Spleen (tissue), 11 donors: ENCODE data around the gene PTPRG. TPM values are rescaled to one million over a fixed set of nuclear protein-coding genes. Genes with fewer than 3 reads are reported as not detected.
"Not testable (repeated sequence)": the region's sequence is repeated elsewhere in the genome, so short reads cannot be mapped to it uniquely, and the experiment has no call there.

Experiments
- DNase-seq: peaks from one replicate; pipeline ENCODE4 v3.0.0-alpha.2; 2020
- H3K27ac ChIP-seq, 8 donors: fragments of 200-600 bp; sonication (generic) in 7 of 8; 1 replicate in 4 of 8; 2 replicates in 4 of 8; pipeline versions ENCODE4 v1.5.0 to v1.8.0; 2016 to 2021; ENCODE audit warnings: inconsistent platforms in 4 of 8, mild to moderate bottlenecking in 4 of 8, moderate library complexity in 1 of 8
- H3K27me3 ChIP-seq, 7 donors: fragments of 200-600 bp; sonication (generic) in 6 of 7; replicated peaks in 1 of 7; 1 replicate in 4 of 7; 2 replicates in 3 of 7; pipeline versions ENCODE4 v1.5.0 to v1.8.0; 2016 to 2021; ENCODE audit warnings: inconsistent platforms in 3 of 7, mild to moderate bottlenecking in 1 of 7
- H3K36me3 ChIP-seq, 6 donors: fragments of 200-600 bp; sonication (generic) in 5 of 6; 1 replicate in 4 of 6; 2 replicates in 2 of 6; pipeline versions ENCODE4 v1.5.0 to v1.8.0; 2016 to 2021; ENCODE audit warnings: inconsistent platforms in 2 of 6
- H3K4me1 ChIP-seq, 6 donors: fragments of 200-600 bp; sonication (generic) in 5 of 6; 1 replicate in 3 of 6; 2 replicates in 3 of 6; pipeline versions ENCODE4 v1.5.0 to v1.8.0; 2016 to 2021; ENCODE audit warnings: inconsistent platforms in 3 of 6
- H3K4me3 ChIP-seq, 8 donors: fragments of 200-600 bp; sonication (generic) in 7 of 8; 1 replicate in 4 of 8; 2 replicates in 4 of 8; pipeline versions ENCODE4 v1.5.0 to v1.8.0; 2016 to 2021; ENCODE audit warnings: inconsistent platforms in 4 of 8, mild to moderate bottlenecking in 4 of 8, moderate library complexity in 2 of 8
- H3K9me3 ChIP-seq, 8 donors: fragments of 200-600 bp; sonication (generic) in 7 of 8; 1 replicate in 4 of 8; 2 replicates in 4 of 8; pipeline versions ENCODE4 v1.5.0 to v1.8.0; 2016 to 2021; ENCODE audit warnings: inconsistent platforms in 4 of 8
- POLR2A ChIP-seq, 3 donors: fragments of 450-650 bp; IDR thresholded peaks; one replicate each; pipeline ENCODE4 v1.5.1; 2017; ENCODE audit warnings: antibody characterized with exemption in 3 of 3, mild to moderate bottlenecking in 1 of 3
- POLR2AphosphoS5 ChIP-seq, 3 donors: sonication (generic); formaldehyde crosslinking; IDR thresholded peaks; one replicate each; pipeline ENCODE4 v1.5.1; 2017; ENCODE audit warnings: antibody characterized with exemption in 3 of 3
- WGBS, 5 donors: extraction: QIAGEN DNeasy Blood & Tissue Kit in 3 of 5; methylation state at CpG; one replicate each; pipeline versions ENCODE4 v1.1.5 to v1.1.7; 2013 to 2018; 5-methylcytosine and 5-hydroxymethylcytosine counted together
- intact Hi-C: fragments of 100-400 bp; cut with DNase I; formaldehyde crosslinking; loops from one replicate; pipeline ENCODE4 v1.15.0; 2023; ENCODE audit warnings: low total_unique reads
- polyA plus RNA-seq, 3 donors: library from polyadenylated mRNA; stranded (reverse); fragments of 200-250 nt; gene quantifications; one replicate each; pipeline ENCODE4 v1.2.1, GENCODE V29; 2013
- total RNA-seq, 7 donors: library from RNA; depleted of rRNA in 3 of 7; stranded (reverse); fragments of >200 nt in 3 of 7; fragmentation: NEBNext Ultra II Directional in 4 of 7; extraction: Animal tissue kit (Norgen Biotek cat#: 25700) in 4 of 7; gene quantifications; one replicate each; pipeline versions ENCODE4 v1.1.0 to v1.2.1, GENCODE V29; 2016 to 2021
- TF ChIP-seq, protein P1 (sequence below), 11 experiments: fragments of 200-600 bp in 7 of 11; fragments of 450-650 bp in 4 of 11; sonication (generic) in 4 of 11; IDR thresholded peaks in 8 of 11; conservative IDR thresholded peaks in 3 of 11; 1 replicate in 7 of 11; 2 replicates in 4 of 11; pipeline versions ENCODE4 v1.4.0 to v1.8.0; 2016 to 2021; ENCODE audit warnings: antibody characterized with exemption in 11 of 11, inconsistent platforms in 4 of 11, mild to moderate bottlenecking in 1 of 11
- donor health status: healthy with polysubstance abuse.
- donor health status: DM: no; HTN: no; CAD: no; lungs with moderate emphysema.
- donor health status: DM: no; HTN: no; CAD: no.
- donor health status: Bipolar disorder and iron deficiency.
- donor health status: healthy.
- donor health status: DM: no; HTN: no; CAD: no.
- donor health status: DM: yes; HTN: yes; CAD: no.

Gene PTPRG
- total and polyA plus RNA-seq, 10 donors: 0.89 to 77.0 (median 34.5) TPM

DNA sequence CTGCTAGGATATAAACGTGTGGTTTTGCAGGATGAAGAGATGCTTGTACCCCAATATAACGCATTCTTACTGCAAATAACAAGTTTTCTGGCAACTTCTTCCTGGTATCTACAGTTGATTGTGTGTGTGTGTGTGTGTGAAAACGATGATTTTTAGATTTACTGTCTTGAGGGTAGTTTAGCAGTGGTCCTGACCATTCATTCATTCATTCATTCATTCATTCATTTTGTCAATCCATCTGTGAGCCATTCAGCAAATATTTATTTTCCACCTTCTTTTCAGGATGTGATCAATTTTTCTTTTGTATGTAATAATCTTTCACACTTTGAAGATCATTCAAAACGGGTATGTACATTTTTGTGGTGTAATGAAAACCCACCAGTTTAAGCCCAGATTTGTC lies 250.7 kb downstream of the PTPRG start:
- intact Hi-C loops: no loop called here
- Histone ChIP-seq H3K27me3 (no peaks in the 10 kb centered on the region), H3K27ac (no peak overlapping the region), H3K36me3 (no peaks in the 10 kb centered on the region), H3K9me3 (no peaks in the 10 kb centered on the region), H3K4me3 (no peak overlapping the region), H3K4me1 (peaks cover 0 to 36% (median 23%) of the 10 kb centered on the region in 6 donors)
- no peak for DNase-seq
- WGBS, 5 donors: 77 to 88% (median 81%) methylated on average over 4 of the region's 4 CpGs
- TF ChIP-seq, protein P1, sequence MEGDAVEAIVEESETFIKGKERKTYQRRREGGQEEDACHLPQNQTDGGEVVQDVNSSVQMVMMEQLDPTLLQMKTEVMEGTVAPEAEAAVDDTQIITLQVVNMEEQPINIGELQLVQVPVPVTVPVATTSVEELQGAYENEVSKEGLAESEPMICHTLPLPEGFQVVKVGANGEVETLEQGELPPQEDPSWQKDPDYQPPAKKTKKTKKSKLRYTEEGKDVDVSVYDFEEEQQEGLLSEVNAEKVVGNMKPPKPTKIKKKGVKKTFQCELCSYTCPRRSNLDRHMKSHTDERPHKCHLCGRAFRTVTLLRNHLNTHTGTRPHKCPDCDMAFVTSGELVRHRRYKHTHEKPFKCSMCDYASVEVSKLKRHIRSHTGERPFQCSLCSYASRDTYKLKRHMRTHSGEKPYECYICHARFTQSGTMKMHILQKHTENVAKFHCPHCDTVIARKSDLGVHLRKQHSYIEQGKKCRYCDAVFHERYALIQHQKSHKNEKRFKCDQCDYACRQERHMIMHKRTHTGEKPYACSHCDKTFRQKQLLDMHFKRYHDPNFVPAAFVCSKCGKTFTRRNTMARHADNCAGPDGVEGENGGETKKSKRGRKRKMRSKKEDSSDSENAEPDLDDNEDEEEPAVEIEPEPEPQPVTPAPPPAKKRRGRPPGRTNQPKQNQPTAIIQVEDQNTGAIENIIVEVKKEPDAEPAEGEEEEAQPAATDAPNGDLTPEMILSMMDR (IDR thresholded peaks at IDR 0.05 in 8 of 11, conservative IDR thresholded peaks at IDR 0.05 in 3 of 11): no peak
- no peak for TF ChIP-seq POLR2AphosphoS5 (IDR thresholded peaks at IDR 0.05)
- no peak for TF ChIP-seq POLR2A (IDR thresholded peaks at IDR 0.05)

DNA sequence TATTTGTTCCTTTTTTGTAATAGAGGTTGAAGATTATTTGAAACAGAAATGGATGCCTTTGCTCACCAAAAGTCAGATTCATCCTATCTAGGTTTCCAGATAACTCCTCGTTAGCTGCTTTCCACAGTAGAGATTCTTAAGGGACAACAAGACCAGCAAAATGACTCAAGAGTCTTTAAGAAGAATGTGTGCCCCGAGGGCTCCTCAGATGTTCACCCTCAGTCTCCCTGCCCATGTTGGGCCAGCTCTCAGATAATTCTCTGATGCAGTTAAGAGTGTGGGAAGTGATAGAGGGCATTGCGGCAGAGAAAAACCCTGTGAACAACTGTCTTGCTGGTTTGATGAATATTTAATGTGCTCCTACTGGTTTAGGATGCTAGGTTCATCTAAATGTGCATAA lies 251.1 kb downstream of the PTPRG start:
- intact Hi-C loops: no loop called here
- WGBS, 5 donors: 80 to 92% (median 87%) methylated on average over 3 of the region's 3 CpGs
- no peak overlapping the region for H3K27ac ChIP-seq

DNA sequence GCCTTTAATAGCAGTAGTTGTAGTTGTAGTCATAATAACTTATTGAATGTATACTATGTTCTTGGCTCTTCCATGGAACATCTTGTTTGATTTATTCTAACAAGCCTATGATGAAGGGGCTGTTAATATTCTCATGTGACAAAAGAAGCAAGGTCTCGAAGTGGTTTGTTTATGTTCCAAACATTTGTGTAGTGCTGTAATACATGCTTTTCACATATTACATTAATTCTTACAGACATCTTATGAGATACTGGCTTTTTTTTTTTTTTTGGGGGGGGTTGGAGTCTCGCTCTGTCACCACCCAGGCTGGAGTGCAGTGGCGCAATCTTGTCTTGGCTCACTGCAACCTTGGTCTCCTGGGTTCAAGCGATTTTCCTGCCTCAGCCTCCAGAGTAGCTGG lies 252.3 kb downstream of the PTPRG start:
- intact Hi-C loops: no loop called here
- H3K27ac ChIP-seq: no peak overlapping the region
- no peaks in the 10 kb centered on the region for H3K36me3 ChIP-seq
- no peak for DNase-seq
- WGBS, 5 donors: 84 to 95% (median 90%) methylated on average over 4 of the region's 4 CpGs
- peaks cover 0 to 21% (median 16%) of the 10 kb centered on the region in 6 donors for H3K4me1 ChIP-seq
- TF ChIP-seq, protein P1 (IDR thresholded peaks at IDR 0.05 in 8 of 11, conservative IDR thresholded peaks at IDR 0.05 in 3 of 11): no peak
- no peak for TF ChIP-seq POLR2A (IDR thresholded peaks at IDR 0.05)
- TF ChIP-seq POLR2AphosphoS5 (IDR thresholded peaks at IDR 0.05): no peak
- H3K9me3 ChIP-seq: no peaks in the 10 kb centered on the region
- H3K4me3 ChIP-seq: no peak overlapping the region
- H3K27me3 ChIP-seq: no peaks in the 10 kb centered on the region

More for the DNA sequence above, 251.1 kb downstream of the PTPRG start:
- no peak for TF ChIP-seq POLR2AphosphoS5 (IDR thresholded peaks at IDR 0.05)
- TF ChIP-seq, protein P1 (IDR thresholded peaks at IDR 0.05 in 8 of 11, conservative IDR thresholded peaks at IDR 0.05 in 3 of 11): no peak
- no peak for TF ChIP-seq POLR2A (IDR thresholded peaks at IDR 0.05)
- no peaks in the 10 kb centered on the region for H3K27me3 ChIP-seq
- H3K4me3 ChIP-seq: no peak overlapping the region
- H3K36me3 ChIP-seq: no peaks in the 10 kb centered on the region
- no peak for DNase-seq
- H3K4me1 ChIP-seq: peaks cover 0 to 32% (median 21%) of the 10 kb centered on the region in 6 donors
- no peaks in the 10 kb centered on the region for H3K9me3 ChIP-seq

DNA sequence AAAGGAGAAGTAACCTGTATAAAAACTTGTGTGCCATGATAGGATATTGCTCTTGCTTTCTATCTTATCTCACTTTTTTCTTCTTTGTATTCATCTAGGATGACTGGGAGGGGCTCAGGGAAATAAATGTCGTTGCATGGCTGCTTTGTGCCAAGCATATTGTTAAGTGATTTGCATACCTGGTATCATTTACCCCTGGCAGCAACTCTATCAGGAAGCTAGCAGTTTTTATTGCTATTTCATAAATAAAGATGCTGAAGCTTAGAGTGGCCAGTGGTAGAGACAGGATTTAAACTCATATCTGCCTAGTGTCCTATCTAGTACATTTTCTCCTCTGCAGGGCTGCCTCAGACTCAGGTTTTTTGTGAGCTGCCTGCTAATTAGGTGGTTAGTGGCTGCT lies 253.3 kb downstream of the PTPRG start:
- DNase-seq: no peak
- Histone ChIP-seq H3K9me3 (no peaks in the 10 kb centered on the region), H3K27ac (no peak overlapping the region), H3K27me3 (no peaks in the 10 kb centered on the region), H3K36me3 (no peaks in the 10 kb centered on the region), H3K4me3 (no peak overlapping the region), H3K4me1 (peaks cover 0 to 10% (median 8%) of the 10 kb centered on the region in 6 donors)
- 14 to 36% (median 30%) methylated on average over 1 of the region's 1 CpG for WGBS, 5 donors
- intact Hi-C loops: no loop called here
- TF ChIP-seq, protein P1 (IDR thresholded peaks at IDR 0.05 in 8 of 11, conservative IDR thresholded peaks at IDR 0.05 in 3 of 11): no peak
- TF ChIP-seq POLR2AphosphoS5 (IDR thresholded peaks at IDR 0.05) (no peak), POLR2A (IDR thresholded peaks at IDR 0.05) (no peak)

DNA sequence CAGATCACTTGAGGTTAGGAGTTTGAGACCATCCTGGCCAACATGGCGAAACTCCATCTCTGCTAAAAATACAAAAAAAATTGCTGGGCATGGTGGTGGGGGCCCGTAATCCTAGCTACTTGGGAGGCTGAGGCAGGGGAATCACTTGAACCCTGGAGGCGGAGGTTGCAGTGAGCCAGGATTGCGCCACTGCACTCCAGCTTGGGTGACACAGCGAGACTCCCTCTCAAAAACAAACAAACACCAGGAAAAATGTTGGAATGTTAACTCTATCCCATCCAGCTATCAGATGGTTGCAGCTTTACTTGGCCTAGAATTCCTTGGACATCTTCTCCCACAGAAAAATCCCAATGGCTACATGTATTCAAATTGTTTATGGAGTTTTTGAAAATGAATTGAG lies 254.9 kb downstream of the PTPRG start:
- H3K27ac ChIP-seq, H3K9me3 ChIP-seq, H3K36me3 ChIP-seq, intact Hi-C loops, DNase-seq, H3K4me3 ChIP-seq, H3K27me3 ChIP-seq, H3K4me1 ChIP-seq: not testable (repeated sequence)
- WGBS, 5 donors: 78 to 92% (median 87%) methylated on average over 5 of the region's 5 CpGs
